ENCODE results near the gene CHMP6. TPM values are rescaled to one million over a fixed set of nuclear protein-coding genes. Genes with fewer than 3 reads are reported as not detected.

CHMP6 gene
- total and polyA plus RNA-seq, 8 donors = 5.4 to 117 (median 24.5) TPM

DNA sequence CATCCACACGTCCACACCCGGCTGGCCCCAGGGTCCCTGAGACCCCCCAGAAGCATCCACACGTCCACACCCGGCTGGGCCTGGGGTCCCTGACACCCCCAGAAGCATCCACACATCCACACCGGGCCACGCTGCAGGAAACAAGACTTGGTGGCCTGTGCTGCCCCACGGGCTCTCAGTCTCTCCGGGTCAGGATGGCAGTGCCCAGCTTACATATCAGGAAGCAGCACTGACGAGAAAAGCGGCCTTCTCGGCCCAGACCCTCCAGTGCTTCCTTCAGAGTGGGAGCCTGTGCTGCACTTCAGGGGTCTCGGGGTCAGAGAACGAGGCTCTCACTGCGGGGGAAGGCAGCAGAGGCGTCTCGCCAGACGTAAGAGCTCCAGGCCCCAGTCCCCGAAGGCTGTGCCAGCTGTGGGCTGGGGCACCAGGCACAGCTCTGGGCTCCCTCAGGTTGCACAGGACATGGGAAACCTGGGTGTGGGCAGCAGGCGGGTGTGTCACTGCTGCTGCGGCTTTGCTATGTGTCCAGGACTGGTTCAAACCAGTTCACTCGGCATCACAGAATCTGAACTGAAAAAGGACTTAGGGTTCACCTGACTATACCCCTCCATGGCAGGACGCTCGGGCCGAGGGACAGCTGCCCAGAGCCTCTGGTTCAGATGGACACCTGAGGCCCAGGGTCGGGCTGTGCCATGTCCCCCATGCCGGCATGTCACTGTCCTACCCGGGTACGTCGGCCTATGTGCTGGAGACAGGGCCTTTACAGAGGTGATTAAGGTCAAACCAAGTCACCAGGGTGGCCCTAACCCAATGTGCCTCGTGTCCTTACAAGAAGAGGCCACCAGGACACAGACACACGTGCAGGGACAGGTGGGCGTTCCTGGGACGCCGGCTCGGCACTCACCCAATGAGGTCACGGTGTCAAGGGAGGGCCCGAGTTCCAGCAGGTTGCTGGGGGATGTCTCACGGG lies 40.2 kb upstream of the CHMP6 start:
- intact Hi-C loops (cut with DNase I; ENCODE audit: low total_unique reads) = no loop called here
- Histone ChIP-seq H3K4me3 (no peak overlapping the region), H3K9me3 (no peaks in the 10 kb centered on the region), H3K4me1 (no peaks in the 10 kb centered on the region), H3K27me3 (no peaks in the 10 kb centered on the region), H3K36me3 (peaks cover 22 to 78% (median 71%) of the 10 kb centered on the region in 4 donors), H3K27ac (no peak overlapping the region)
- DNase-seq = no peak
- TF ChIP-seq EP300 (IDR thresholded peaks at IDR 0.05) (no peak), POLR2A (IDR thresholded peaks at IDR 0.05) (no peak), POLR2AphosphoS5 (IDR thresholded peaks at IDR 0.05) (no peak)
- TF ChIP-seq, protein P1, sequence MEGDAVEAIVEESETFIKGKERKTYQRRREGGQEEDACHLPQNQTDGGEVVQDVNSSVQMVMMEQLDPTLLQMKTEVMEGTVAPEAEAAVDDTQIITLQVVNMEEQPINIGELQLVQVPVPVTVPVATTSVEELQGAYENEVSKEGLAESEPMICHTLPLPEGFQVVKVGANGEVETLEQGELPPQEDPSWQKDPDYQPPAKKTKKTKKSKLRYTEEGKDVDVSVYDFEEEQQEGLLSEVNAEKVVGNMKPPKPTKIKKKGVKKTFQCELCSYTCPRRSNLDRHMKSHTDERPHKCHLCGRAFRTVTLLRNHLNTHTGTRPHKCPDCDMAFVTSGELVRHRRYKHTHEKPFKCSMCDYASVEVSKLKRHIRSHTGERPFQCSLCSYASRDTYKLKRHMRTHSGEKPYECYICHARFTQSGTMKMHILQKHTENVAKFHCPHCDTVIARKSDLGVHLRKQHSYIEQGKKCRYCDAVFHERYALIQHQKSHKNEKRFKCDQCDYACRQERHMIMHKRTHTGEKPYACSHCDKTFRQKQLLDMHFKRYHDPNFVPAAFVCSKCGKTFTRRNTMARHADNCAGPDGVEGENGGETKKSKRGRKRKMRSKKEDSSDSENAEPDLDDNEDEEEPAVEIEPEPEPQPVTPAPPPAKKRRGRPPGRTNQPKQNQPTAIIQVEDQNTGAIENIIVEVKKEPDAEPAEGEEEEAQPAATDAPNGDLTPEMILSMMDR (IDR thresholded peaks at IDR 0.05) = no peak
- 90 to 94% (median 91%) methylated on average over 27 to 38 of the region's 38 CpGs for WGBS, 5 donors

DNA sequence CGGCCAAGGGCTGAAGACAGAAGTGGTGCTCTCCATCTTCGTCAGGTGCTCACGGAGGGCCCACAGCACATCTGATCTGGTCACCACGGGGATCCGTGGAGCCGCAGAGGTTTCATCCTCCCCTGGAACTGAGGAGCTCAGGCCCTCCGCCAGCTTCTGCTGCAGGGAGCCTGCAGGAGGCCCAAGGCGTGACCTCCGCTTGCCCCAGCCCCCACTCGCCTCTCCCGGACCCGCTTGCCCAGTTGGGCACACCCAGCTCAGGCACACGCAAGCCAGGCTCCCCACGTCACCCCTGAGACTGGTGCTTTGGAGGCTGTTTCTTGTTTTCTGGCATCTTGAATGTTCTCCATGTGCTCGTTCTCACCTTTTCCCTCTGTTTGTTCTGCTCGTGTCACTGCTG lies 39.4 kb upstream of the CHMP6 start:
- intact Hi-C loops (cut with DNase I; ENCODE audit: low total_unique reads) = no loop called here
- TF ChIP-seq EP300 (IDR thresholded peaks at IDR 0.05) = no peak
- no peak for TF ChIP-seq POLR2AphosphoS5 (IDR thresholded peaks at IDR 0.05)
- TF ChIP-seq, protein P1 (IDR thresholded peaks at IDR 0.05) = no peak
- TF ChIP-seq POLR2A (IDR thresholded peaks at IDR 0.05) = no peak
- no peak for DNase-seq

DNA sequence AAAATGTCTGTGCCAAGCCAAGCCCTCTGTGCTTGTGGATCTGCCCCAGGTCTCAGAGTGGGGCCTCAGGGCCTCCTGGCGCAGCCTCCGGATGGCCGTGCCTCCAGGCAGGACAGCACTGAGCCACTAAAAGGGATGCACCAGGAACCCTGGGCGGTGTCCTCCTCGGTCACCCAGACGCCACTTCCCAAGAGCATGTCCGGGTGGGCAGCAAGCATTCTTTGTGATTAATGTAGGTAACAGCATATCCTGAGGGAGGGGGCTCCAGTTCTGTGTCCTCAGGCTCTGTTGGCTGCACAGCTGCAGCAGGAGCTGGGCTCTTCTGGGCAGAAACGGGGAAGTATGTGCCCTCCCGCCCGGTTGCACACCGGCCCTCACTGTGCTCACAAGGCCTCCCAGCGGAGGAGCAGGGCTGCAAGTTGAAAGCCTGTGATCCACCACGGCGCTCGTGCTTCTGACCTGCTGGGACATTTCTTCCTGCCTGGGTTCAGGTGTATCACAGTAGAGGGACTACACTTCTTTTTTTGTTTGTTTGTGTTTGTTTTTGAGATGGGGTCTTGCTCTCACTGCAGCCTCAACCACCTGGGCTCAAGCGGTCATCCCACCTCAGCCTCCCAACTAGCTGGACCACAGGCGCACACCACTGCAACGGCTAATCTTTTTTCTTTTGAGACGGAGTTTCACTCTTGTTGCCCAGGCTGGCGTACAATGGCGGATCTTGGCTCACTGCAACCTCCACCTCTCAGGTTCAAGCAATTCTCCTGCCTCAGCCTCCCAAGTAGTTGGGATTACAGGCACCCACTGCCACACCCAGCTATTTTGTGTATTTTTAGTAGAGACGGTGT lies 37.9 kb upstream of the CHMP6 start:
- WGBS, 5 donors = 95 to 99% (median 97%) methylated on average over 19 to 22 of the region's 22 CpGs

More for the DNA sequence above, 39.4 kb upstream of the CHMP6 start:
- no peak overlapping the region for H3K27ac ChIP-seq
- H3K9me3 ChIP-seq = no peaks in the 10 kb centered on the region
- H3K4me3 ChIP-seq = no peak overlapping the region
- WGBS, 5 donors = 85 to 90% (median 88%) methylated on average over 16 of the region's 16 CpGs
- H3K36me3 ChIP-seq = peaks cover 20 to 70% (median 63%) of the 10 kb centered on the region in 4 donors
- H3K27me3 ChIP-seq = no peaks in the 10 kb centered on the region
- H3K4me1 ChIP-seq = no peaks in the 10 kb centered on the region

More for the DNA sequence above, 37.9 kb upstream of the CHMP6 start:
- H3K4me3 ChIP-seq = no peak overlapping the region
- DNase-seq = no peak
- intact Hi-C loops (cut with DNase I; ENCODE audit: low total_unique reads) = no loop called here
- TF ChIP-seq, protein P1 (IDR thresholded peaks at IDR 0.05) = no peak
- TF ChIP-seq POLR2AphosphoS5 (IDR thresholded peaks at IDR 0.05) = no peak
- no peak for TF ChIP-seq POLR2A (IDR thresholded peaks at IDR 0.05)
- no peak for TF ChIP-seq EP300 (IDR thresholded peaks at IDR 0.05)
- no peaks in the 10 kb centered on the region for H3K9me3 ChIP-seq
- H3K27ac ChIP-seq = no peak overlapping the region
- peaks cover 14 to 57% (median 53%) of the 10 kb centered on the region in 4 donors for H3K36me3 ChIP-seq
- no peaks in the 10 kb centered on the region for H3K27me3 ChIP-seq
- H3K4me1 ChIP-seq = peaks cover 0 to 3% (median under 1%) of the 10 kb centered on the region in 4 donors
